Endothelial cell of umbilical vein (primary cell): Measurements from ENCODE around the gene SCAMP4. TPM values are rescaled to one million over a fixed set of nuclear protein-coding genes. Genes with fewer than 3 reads are reported as not detected.

ENCODE experiments used
- BruUV-seq: library from RNA; stranded (reverse); fragments of 400-500 nt; replicated peaks from 2 replicates; lab custom pipeline; 2021; lab: Mats Ljungman, UMichigan
- CTCF ChIA-PET: fragments of 300-600, 350-600 bp; sonication (Branson Sonifier 250); formaldehyde crosslinking; loops from one replicate; lab custom pipeline; 2021; ENCODE audit warnings: antibody characterized with exemption, inconsistent platforms; lab: Charles Lee
- POLR2A ChIA-PET: fragments of 300-600, 350-600 bp; sonication (Branson Sonifier 250); formaldehyde crosslinking; loops from one replicate; lab custom pipeline; 2021; ENCODE audit warnings: antibody characterized with exemption, inconsistent platforms; lab: Charles Lee
- DNase-seq: peaks from one replicate; pipeline ENCODE4 v3.0.0-alpha.2; 2011; ENCODE audit warnings: low read depth, low spot score
- FAIRE-seq: peaks from 2 replicates; lab custom pipeline; 2011; peaks lifted over from hg19 to GRCh38; lab: Jason Lieb, UNC
- H2AFZ ChIP-seq: 2 replicates; pipeline ENCODE4 v1.6.0; 2012; ENCODE audit warnings: low read depth, low read length, control low read depth, inconsistent platforms
- H3K27ac ChIP-seq: 2 replicates; pipeline ENCODE4 v1.5.1; 2011; ENCODE audit warnings: low read depth, mild to moderate bottlenecking, control low read depth, low read length, moderate library complexity; ENCODE audit not compliant: insufficient read depth
- H3K27me3 ChIP-seq, 2 experiments: 2 replicates each; pipeline versions ENCODE4 v1.6.0 to v1.6.1; 2011; ENCODE audit warnings: low read length in 2 of 2, mixed read lengths in 1 of 2; ENCODE audit not compliant: control insufficient read depth in 2 of 2, insufficient read depth in 2 of 2
- H3K36me3 ChIP-seq, 2 experiments: 2 replicates in 1 of 2; 3 replicates in 1 of 2; pipeline ENCODE4 v1.5.1; 2011; ENCODE audit warnings: low read length in 2 of 2, mild to moderate bottlenecking in 1 of 2, moderate library complexity in 1 of 2; ENCODE audit not compliant: control insufficient read depth in 2 of 2, insufficient read depth in 2 of 2; ENCODE audit errors: extremely low read depth in 1 of 2
- H3K4me1 ChIP-seq: 3 replicates; pipeline ENCODE4 v1.5.1; 2011; ENCODE audit warnings: mild to moderate bottlenecking, low read length; ENCODE audit not compliant: control insufficient read depth, insufficient read depth; ENCODE audit errors: extremely low read depth
- H3K4me2 ChIP-seq: 2 replicates; pipeline ENCODE4 v1.6.1; 2011; ENCODE audit warnings: low read length, control low read depth, mixed read lengths; ENCODE audit not compliant: insufficient read depth
- H3K4me3 ChIP-seq, 3 experiments: fragments of 200-600 bp in 1 of 3; sonication (generic), shearing (Covaris generic) in 1 of 3; replicated peaks in 1 of 3; 2 replicates each; pipeline ENCODE4 v1.5.1; 2011 to 2016; ENCODE audit warnings: control low read depth in 3 of 3, low read length in 3 of 3, mild to moderate bottlenecking in 2 of 3, inconsistent platforms in 1 of 3, low read depth in 1 of 3, moderate library complexity in 1 of 3; ENCODE audit not compliant: insufficient read depth in 1 of 3
- H3K79me2 ChIP-seq: 2 replicates; pipeline ENCODE4 v1.6.0; 2012; ENCODE audit warnings: low read length, inconsistent platforms; ENCODE audit not compliant: control insufficient read depth, insufficient read depth
- H3K9ac ChIP-seq: replicated peaks from 2 replicates; pipeline ENCODE3; 2011; ENCODE audit warnings: low read length, control low read depth; ENCODE audit not compliant: insufficient read depth; ENCODE audit errors: extremely low read depth
- H3K9me1 ChIP-seq: replicated peaks from 3 replicates; pipeline ENCODE4 v1.6.0; 2011; ENCODE audit warnings: mild to moderate bottlenecking, low read length; ENCODE audit not compliant: control insufficient read depth, insufficient read depth; ENCODE audit errors: extremely low read depth
- H3K9me3 ChIP-seq: replicated peaks from 2 replicates; pipeline ENCODE4 v1.5.1; 2012; ENCODE audit warnings: low read length, inconsistent platforms; ENCODE audit not compliant: control insufficient read depth, insufficient read depth
- H4K20me1 ChIP-seq: replicated peaks from 2 replicates; pipeline ENCODE3; 2011; ENCODE audit warnings: mild to moderate bottlenecking, low read length; ENCODE audit not compliant: control insufficient read depth, insufficient read depth; ENCODE audit errors: extremely low read depth
- CTCF ChIP-seq, 2 donors: IDR thresholded peaks; 1 replicate in 1 of 2; 2 replicates in 1 of 2; pipeline ENCODE4 v1.5.1; 2011; ENCODE audit warnings: low read length in 2 of 2, mild to moderate bottlenecking in 2 of 2, moderate library complexity in 2 of 2, control low read depth in 1 of 2, inconsistent platforms in 1 of 2, low read depth in 1 of 2; ENCODE audit not compliant: insufficient read depth in 1 of 2; ENCODE audit errors: extremely low read depth in 1 of 2
- EZH2 ChIP-seq: IDR thresholded peaks from 2 replicates; pipeline ENCODE4 v1.6.1; 2012; ENCODE audit warnings: borderline replicate concordance, low read depth, mild to moderate bottlenecking, moderate library complexity, low read length, inconsistent platforms; ENCODE audit not compliant: severe bottlenecking
- FOS ChIP-seq: IDR thresholded peaks from 2 replicates; pipeline ENCODE4 v1.6.1; 2011; ENCODE audit warnings: mild to moderate bottlenecking, low read length, moderate library complexity, borderline replicate concordance; ENCODE audit not compliant: insufficient read depth
- JUN ChIP-seq: IDR thresholded peaks from 2 replicates; pipeline ENCODE4 v1.6.1; 2011; ENCODE audit warnings: borderline replicate concordance, low read depth; ENCODE audit not compliant: insufficient read length, insufficient read depth
- MAX ChIP-seq: IDR thresholded peaks from 2 replicates; pipeline ENCODE4 v1.6.1; 2011; ENCODE audit not compliant: insufficient read depth, insufficient read length
- MYC ChIP-seq: IDR thresholded peaks from one replicate; pipeline ENCODE4 v1.6.1; 2011; ENCODE audit warnings: mild to moderate bottlenecking, low read depth, low read length
- POLR2A ChIP-seq: IDR thresholded peaks from 2 replicates; pipeline ENCODE4 v1.6.1; 2012; ENCODE audit warnings: low read depth, mild to moderate bottlenecking, control low read depth, low read length
- POLR2AphosphoS5 ChIP-seq: IDR thresholded peaks from 2 replicates; pipeline ENCODE4 v1.6.1; 2012; ENCODE audit warnings: low read depth, mild to moderate bottlenecking, control low read depth, low read length, moderate library complexity; ENCODE audit not compliant: insufficient read depth
- dilution Hi-C: fragments of 300-500 bp; cut with MboI; formaldehyde crosslinking; loops from one replicate; pipeline ENCODE4 v1.15.0; 2019; ENCODE audit warnings: low sequenced_read_pairs; ENCODE audit not compliant: extremely low pct_ligation_motif_present
- intact Hi-C: fragments of 100-400 bp; cut with micrococcal nuclease; formaldehyde crosslinking; loops from one replicate; pipeline ENCODE4 v1.10.0; 2022
- polyA plus RNA-seq, 4 experiments: library from polyadenylated mRNA; depleted of rRNA in 3 of 4; stranded (reverse) in 3 of 4; unstranded in 1 of 4; fragments of >200 nt; gene quantifications; 2 replicates each; pipeline versions ENCODE4 v1.2.1 to v1.2.3, GENCODE V29; 2011 to 2012; ENCODE audit warnings: missing spikeins in 1 of 4
- total RNA-seq: library from RNA; stranded (reverse); gene quantifications from 2 replicates; pipeline ENCODE4 v1.2.3, GENCODE V29; 2021

SCAMP4 gene
- total and polyA plus RNA-seq, 2 donors (not counting 3 experiments of a cell fraction or from before 2014, with no cell fraction given), result 24.4 to 68.2 TPM

DNA sequence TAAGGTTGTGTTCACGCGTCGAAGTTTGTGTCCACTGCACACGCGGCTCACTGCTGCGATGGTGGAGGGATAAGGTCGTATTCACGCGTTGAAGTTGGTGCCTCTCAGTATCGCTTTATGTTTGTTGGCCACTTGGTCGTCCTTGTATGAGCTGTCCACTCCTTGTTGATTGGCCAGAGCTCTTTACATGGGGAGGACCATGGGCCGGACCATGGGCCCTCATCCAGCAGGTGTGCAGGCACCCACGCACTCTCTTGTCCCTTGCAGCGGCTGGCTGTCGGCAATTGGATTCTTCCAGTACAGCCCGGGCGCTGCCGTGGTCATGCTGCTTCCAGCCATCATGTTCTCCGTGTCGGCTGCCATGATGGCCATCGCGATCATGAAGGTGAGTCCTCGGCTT, 17.6 kb downstream of the SCAMP4 start:
- H3K4me1 ChIP-seq, result no peaks in the 10 kb centered on the region
- H3K27ac ChIP-seq, result no peak overlapping the region
- H2AFZ ChIP-seq, result no peak overlapping the region
- peaks cover 5 to 32% of the 10 kb centered on the region in 2 experiments for H3K36me3 ChIP-seq
- no TSS peak for BruUV-seq
- dilution Hi-C loops (no loop called here), intact Hi-C loops (no loop called here)
- DNase-seq (no peak), FAIRE-seq (no peak)
- CTCF ChIA-PET, result no interaction called here
- no peak overlapping the region for H3K4me2 ChIP-seq
- no peaks in the 10 kb centered on the region for H3K9me3 ChIP-seq
- no peak overlapping the region for H3K9ac ChIP-seq
- no peak for TF ChIP-seq CTCF (IDR thresholded peaks at IDR 0.05; ENCODE audit: extremely low read depth in 1 of 2, insufficient read depth in 1 of 2, low read depth in 1 of 2, low read length in 2 of 2)
- no peaks in the 10 kb centered on the region for H3K9me1 ChIP-seq
- H3K4me3 ChIP-seq, result no peak overlapping the region
- no peaks in the 10 kb centered on the region for H3K79me2 ChIP-seq
- H3K27me3 ChIP-seq, result no peaks in the 10 kb centered on the region
- POLR2A ChIA-PET, result no interaction called here
- H4K20me1 ChIP-seq, result no peaks in the 10 kb centered on the region

GRCh38 chr19:1923319-1923718, 18.1 kb downstream of the SCAMP4 start:
- Histone ChIP-seq H3K9ac (no peak overlapping the region), H2AFZ (no peak overlapping the region), H3K4me2 (no peak overlapping the region), H3K27me3 (no peaks in the 10 kb centered on the region), H3K9me3 (no peaks in the 10 kb centered on the region), H3K79me2 (no peaks in the 10 kb centered on the region), H4K20me1 (no peaks in the 10 kb centered on the region), H3K9me1 (no peaks in the 10 kb centered on the region), H3K27ac (no peak overlapping the region), H3K36me3 (peaks cover 5 to 29% of the 10 kb centered on the region in 2 experiments), H3K4me1 (no peaks in the 10 kb centered on the region), H3K4me3 (no peak overlapping the region)
- DNase-seq, result no peak
- TF ChIP-seq MYC (no peak), JUN (no peak), MAX (no peak), FOS (no peak), CTCF (IDR thresholded peaks at IDR 0.05; ENCODE audit: extremely low read depth in 1 of 2, insufficient read depth in 1 of 2, low read depth in 1 of 2, low read length in 2 of 2) (no peak), POLR2AphosphoS5 (no peak), EZH2 (no peak), POLR2A (no peak)
- dilution Hi-C loops (no loop called here), intact Hi-C loops (no loop called here)
- ChIA-PET POLR2A (no interaction called here), CTCF (interaction anchor here (0.7 kb wide), 1 partner anchor 171 kb away, joined by 3 read pairs; no protein-coding TSS in a partner anchor)
- no peak for FAIRE-seq
- no TSS peak for BruUV-seq
